Hepatocyte (in vitro differentiated cells): Measurements from ENCODE around the gene ABCE1. TPM values are rescaled to one million over a fixed set of nuclear protein-coding genes. Genes with fewer than 3 reads are reported as not detected.

Source experiments
- DNase-seq: peaks from one replicate; pipeline ENCODE4 v3.0.0-alpha.2; 2016; ENCODE audit warnings: low spot score
- H2AFZ ChIP-seq: fragments of 200-600 bp; sonication (generic); 2 replicates; pipeline ENCODE4 v1.6.0; 2016; ENCODE audit warnings: antibody characterized with exemption, mild to moderate bottlenecking
- H3K27ac ChIP-seq: fragments of 200-600 bp; sonication (generic); 2 replicates; pipeline ENCODE4 v1.5.1; 2016; ENCODE audit warnings: mild to moderate bottlenecking
- H3K27me3 ChIP-seq: fragments of 200-600 bp; sonication (generic); 2 replicates; pipeline ENCODE4 v1.6.1; 2016
- H3K36me3 ChIP-seq: fragments of 200-600 bp; sonication (generic); replicated peaks from 2 replicates; pipeline ENCODE4 v1.5.1; 2016; ENCODE audit warnings: low read depth; ENCODE audit not compliant: insufficient read depth
- H3K4me1 ChIP-seq: fragments of 200-600 bp; sonication (generic); 2 replicates; pipeline ENCODE4 v1.5.1; 2016; ENCODE audit warnings: mild to moderate bottlenecking, moderate library complexity; ENCODE audit not compliant: insufficient read depth
- H3K4me2 ChIP-seq: fragments of 200-600 bp; sonication (generic); 2 replicates; pipeline ENCODE4 v1.6.0; 2016
- H3K4me3 ChIP-seq: fragments of 200-600 bp; sonication (generic); 2 replicates; pipeline ENCODE4 v1.5.1; 2016; ENCODE audit warnings: mild to moderate bottlenecking
- H3K79me2 ChIP-seq: fragments of 200-600 bp; sonication (generic); 2 replicates; pipeline ENCODE4 v1.6.0; 2017; ENCODE audit warnings: mild to moderate bottlenecking
- H3K9me2 ChIP-seq: fragments of 200-600 bp; sonication (generic); replicated peaks from 2 replicates; pipeline ENCODE4 v1.6.0; 2017; ENCODE audit warnings: mild to moderate bottlenecking; ENCODE audit not compliant: insufficient read depth
- H3K9me3 ChIP-seq: fragments of 200-600 bp; sonication (generic); 2 replicates; pipeline ENCODE4 v1.5.1; 2016; ENCODE audit warnings: low read depth, mild to moderate bottlenecking
- H4K20me1 ChIP-seq: fragments of 200-600 bp; sonication (generic); 2 replicates; pipeline ENCODE4 v1.6.0; 2016; ENCODE audit warnings: mild to moderate bottlenecking; ENCODE audit not compliant: insufficient read depth, poor library complexity, severe bottlenecking
- EZH2 ChIP-seq: fragments of 200-600 bp; sonication (generic); IDR thresholded peaks from 2 replicates; pipeline ENCODE4 v1.6.1; 2016; ENCODE audit warnings: antibody characterized with exemption, mild to moderate bottlenecking, borderline replicate concordance
- EZH2phosphoT487 ChIP-seq: fragments of 200-600 bp; sonication (generic); IDR thresholded peaks from one replicate; pipeline ENCODE4 v1.6.1; 2018; ENCODE audit warnings: antibody characterized with exemption, mild to moderate bottlenecking, low read depth, moderate library complexity; ENCODE audit not compliant: unreplicated experiment, severe bottlenecking
- WGBS: methylation state at CpG from one replicate; pipeline ENCODE4 v1.1.6; 2016; ENCODE audit warnings: low lambda C conversion rate; ENCODE audit errors: missing lambda C conversion rate; 5-methylcytosine and 5-hydroxymethylcytosine counted together
- polyA plus RNA-seq: library from polyadenylated mRNA; unstranded; fragments of >200 nt; fragmentation: Nextera tagmentation; extraction: Ambion mirVana; gene quantifications from 2 replicates; pipeline ENCODE4 v1.2.1, GENCODE V29; 2016
- total RNA-seq: library from RNA; depleted of rRNA; stranded (reverse); fragments of >200 nt; gene quantifications from 2 replicates; pipeline ENCODE4 v1.2.3, GENCODE V29; 2014
- TF ChIP-seq, protein P1 (sequence below): fragments of 200-600 bp; sonication (generic); IDR thresholded peaks from 2 replicates; pipeline ENCODE4 v1.5.1; 2016; ENCODE audit warnings: antibody characterized with exemption, mild to moderate bottlenecking; ENCODE audit not compliant: poor library complexity

ABCE1 gene
- total and polyA plus RNA-seq, 2 experiments from 2014 or later, result 24.3 to 82.4 TPM

GRCh38 chr4:145055533-145056257, 42.4 kb upstream of the ABCE1 start:
- Histone ChIP-seq H4K20me1 (no peaks in the 10 kb centered on the region), H3K36me3 (no peaks in the 10 kb centered on the region), H3K79me2 (no peaks in the 10 kb centered on the region), H3K9me2 (no peaks in the 10 kb centered on the region), H2AFZ (no peak overlapping the region), H3K27ac (no peak overlapping the region), H3K4me1 (no peaks in the 10 kb centered on the region), H3K9me3 (no peaks in the 10 kb centered on the region), H3K4me2 (no peak overlapping the region), H3K4me3 (no peak overlapping the region), H3K27me3 (no peaks in the 10 kb centered on the region)
- 89% methylated on average over 5 of the region's 5 CpGs for WGBS
- TF ChIP-seq EZH2phosphoT487 (no peak), EZH2 (no peak)
- TF ChIP-seq, protein P1, sequence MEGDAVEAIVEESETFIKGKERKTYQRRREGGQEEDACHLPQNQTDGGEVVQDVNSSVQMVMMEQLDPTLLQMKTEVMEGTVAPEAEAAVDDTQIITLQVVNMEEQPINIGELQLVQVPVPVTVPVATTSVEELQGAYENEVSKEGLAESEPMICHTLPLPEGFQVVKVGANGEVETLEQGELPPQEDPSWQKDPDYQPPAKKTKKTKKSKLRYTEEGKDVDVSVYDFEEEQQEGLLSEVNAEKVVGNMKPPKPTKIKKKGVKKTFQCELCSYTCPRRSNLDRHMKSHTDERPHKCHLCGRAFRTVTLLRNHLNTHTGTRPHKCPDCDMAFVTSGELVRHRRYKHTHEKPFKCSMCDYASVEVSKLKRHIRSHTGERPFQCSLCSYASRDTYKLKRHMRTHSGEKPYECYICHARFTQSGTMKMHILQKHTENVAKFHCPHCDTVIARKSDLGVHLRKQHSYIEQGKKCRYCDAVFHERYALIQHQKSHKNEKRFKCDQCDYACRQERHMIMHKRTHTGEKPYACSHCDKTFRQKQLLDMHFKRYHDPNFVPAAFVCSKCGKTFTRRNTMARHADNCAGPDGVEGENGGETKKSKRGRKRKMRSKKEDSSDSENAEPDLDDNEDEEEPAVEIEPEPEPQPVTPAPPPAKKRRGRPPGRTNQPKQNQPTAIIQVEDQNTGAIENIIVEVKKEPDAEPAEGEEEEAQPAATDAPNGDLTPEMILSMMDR, result no peak
- no peak for DNase-seq

DNA sequence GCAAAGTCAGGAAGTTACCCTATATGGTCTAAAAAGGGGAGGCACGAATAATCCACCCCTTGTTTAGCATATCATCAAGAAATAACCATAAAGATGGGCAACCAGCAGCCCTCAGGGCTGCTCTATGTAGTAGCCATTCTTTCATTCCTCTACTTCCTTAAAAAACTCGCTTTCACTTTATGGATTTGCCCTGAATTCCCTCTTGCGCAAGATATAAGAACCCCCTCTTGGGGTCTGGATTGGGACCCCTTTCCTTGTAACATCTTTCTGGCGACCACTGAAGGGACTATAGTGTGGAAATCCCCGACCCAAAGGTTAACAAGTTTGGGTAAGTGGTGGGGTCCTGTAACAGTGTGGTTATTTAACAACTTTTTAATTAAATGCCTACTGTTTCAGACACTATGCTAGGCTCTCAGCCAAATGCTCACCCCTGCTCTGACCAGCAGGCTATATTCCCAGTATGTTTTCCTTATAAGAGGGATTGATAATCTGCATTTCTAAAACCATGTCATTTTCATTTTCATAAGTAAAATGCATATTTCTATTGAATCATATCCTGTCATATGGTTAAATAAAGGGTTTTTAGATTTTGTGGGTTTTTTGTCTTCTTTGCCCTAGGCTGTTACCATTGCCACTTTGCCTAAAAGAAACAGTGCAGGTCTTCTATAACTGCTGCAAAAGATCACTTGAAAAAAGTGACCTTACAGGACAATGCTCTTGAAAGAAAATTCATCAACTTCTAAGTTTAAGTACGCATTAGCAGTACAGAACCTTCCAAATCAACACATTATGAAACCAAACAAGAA, 41.6 kb upstream of the ABCE1 start:
- Histone ChIP-seq H3K79me2 (no peaks in the 10 kb centered on the region), H3K27ac (no peak overlapping the region), H3K27me3 (no peaks in the 10 kb centered on the region), H3K9me2 (no peaks in the 10 kb centered on the region), H3K4me2 (no peak overlapping the region), H3K9me3 (no peaks in the 10 kb centered on the region), H3K4me1 (no peaks in the 10 kb centered on the region), H3K4me3 (no peak overlapping the region), H4K20me1 (no peaks in the 10 kb centered on the region), H2AFZ (no peak overlapping the region), H3K36me3 (no peaks in the 10 kb centered on the region)
- DNase-seq, result no peak
- TF ChIP-seq, protein P1, result no peak
- no peak for TF ChIP-seq EZH2phosphoT487
- TF ChIP-seq EZH2, result no peak
- WGBS, result 98% methylated on average over 6 of the region's 6 CpGs

- Histone ChIP-seq H3K27ac (no peak overlapping the region), H3K36me3 (no peaks in the 10 kb centered on the region)
These were observed 39.9 kb upstream of the ABCE1 start for GRCh38 chr4:145058256-145058655.

More at GRCh38 chr4:145058256-145058655, 39.9 kb upstream of the ABCE1 start:
- Histone ChIP-seq H3K4me3 (no peak overlapping the region), H3K4me2 (no peak overlapping the region), H3K9me3 (no peaks in the 10 kb centered on the region), H3K4me1 (no peaks in the 10 kb centered on the region), H2AFZ (no peak overlapping the region), H3K9me2 (no peaks in the 10 kb centered on the region), H3K79me2 (no peaks in the 10 kb centered on the region), H4K20me1 (no peaks in the 10 kb centered on the region), H3K27me3 (no peaks in the 10 kb centered on the region)
- TF ChIP-seq, protein P1, result no peak
- TF ChIP-seq EZH2 (no peak), EZH2phosphoT487 (no peak)
- no peak for DNase-seq
